Progenitor cell of endocrine pancreas (in vitro differentiated cells): Measurements from ENCODE around the gene TEAD1. TPM values are rescaled to one million over a fixed set of nuclear protein-coding genes. Genes with fewer than 3 reads are reported as not detected.
A peak's percentile ranks its signal among the peaks of the same experiment; 100 is the strongest.

Experiments used
- DNase-seq: peaks from one replicate; pipeline ENCODE4 v3.0.0; 2021; ENCODE audit warnings: low spot score; ENCODE audit not compliant: unreplicated experiment
- H3K27ac Mint-ChIP-seq: 2 replicates; pipeline ENCODE4 v1.8.0; 2021; ENCODE audit warnings: mild to moderate bottlenecking, moderate library complexity, mixed read lengths
- H3K27me3 Mint-ChIP-seq: 2 replicates; pipeline ENCODE4 v1.8.0; 2021; ENCODE audit warnings: mixed read lengths
- H3K36me3 Mint-ChIP-seq: 2 replicates; pipeline ENCODE4 v1.8.0; 2022; ENCODE audit warnings: mixed read lengths; ENCODE audit not compliant: insufficient read depth
- H3K4me1 Mint-ChIP-seq: 2 replicates; pipeline ENCODE4 v1.8.0; 2021; ENCODE audit warnings: low read depth, mixed read lengths
- H3K4me3 Mint-ChIP-seq: 2 replicates; pipeline ENCODE4 v1.8.0; 2021; ENCODE audit warnings: low read depth, mild to moderate bottlenecking, moderate library complexity, mixed read lengths
- H3K9me3 Mint-ChIP-seq: 2 replicates; pipeline ENCODE4 v1.8.0; 2021; ENCODE audit warnings: low read depth, mixed read lengths
- CTCF ChIP-seq: fragments of 200-600 bp; sonication (generic); IDR thresholded peaks from one replicate; pipeline ENCODE4 v1.5.0; 2021; ENCODE audit warnings: antibody characterized with exemption, mild to moderate bottlenecking; ENCODE audit not compliant: unreplicated experiment
- total RNA-seq: library from RNA; stranded (reverse); gene quantifications from 2 replicates; pipeline ENCODE4 v1.2.1, GENCODE V29; 2021

The TEAD1 gene
- total RNA-seq, 1 donor from 2014 or later = 92.4 TPM

- Mint-ChIP-seq H3K4me1 (peaks cover 35% of the 10 kb centered on the region), H3K36me3 (peaks cover 2% of the 10 kb centered on the region), H3K4me3 (no peak overlapping the region), H3K27ac (peak overlapping the region; percentile 67), H3K27me3 (no peaks in the 10 kb centered on the region), H3K9me3 (no peaks in the 10 kb centered on the region)
- TF ChIP-seq CTCF = no peak
- DNase-seq = no peak
Observed at GRCh38 chr11:12715131-12715530, 40.9 kb downstream of the TEAD1 start.

GRCh38 chr11:12715941-12716340, 41.7 kb downstream of the TEAD1 start:
- H3K4me1 Mint-ChIP-seq = peaks cover 35% of the 10 kb centered on the region
- H3K4me3 Mint-ChIP-seq = no peak overlapping the region
- H3K27ac Mint-ChIP-seq = peak overlapping the region; percentile 43
- H3K9me3 Mint-ChIP-seq = no peaks in the 10 kb centered on the region
- no peak for DNase-seq
- TF ChIP-seq CTCF = no peak
- H3K27me3 Mint-ChIP-seq = no peaks in the 10 kb centered on the region
- H3K36me3 Mint-ChIP-seq = peaks cover 2% of the 10 kb centered on the region

- Mint-ChIP-seq H3K4me1 (peaks cover 38% of the 10 kb centered on the region), H3K27me3 (no peaks in the 10 kb centered on the region), H3K4me3 (no peak overlapping the region), H3K36me3 (peaks cover 2% of the 10 kb centered on the region), H3K9me3 (no peaks in the 10 kb centered on the region), H3K27ac (peak overlapping the region; percentile 43)
- DNase-seq = no peak
- no peak for TF ChIP-seq CTCF
Observed at GRCh38 chr11:12716816-12717215, 42.6 kb downstream of the TEAD1 start.

- Mint-ChIP-seq H3K27me3 (no peaks in the 10 kb centered on the region), H3K4me1 (peaks cover 45% of the 10 kb centered on the region), H3K9me3 (no peaks in the 10 kb centered on the region), H3K36me3 (peaks cover 2% of the 10 kb centered on the region), H3K27ac (no peak overlapping the region), H3K4me3 (no peak overlapping the region)
- no peak for DNase-seq
- TF ChIP-seq CTCF = no peak
Observed at GRCh38 chr11:12717851-12718291, 43.6 kb downstream of the TEAD1 start.

GRCh38 chr11:12719221-12719620, 45.0 kb downstream of the TEAD1 start:
- no peaks in the 10 kb centered on the region for H3K27me3 Mint-ChIP-seq

More at GRCh38 chr11:12719221-12719620, 45.0 kb downstream of the TEAD1 start:
- H3K4me1 Mint-ChIP-seq = peaks cover 56% of the 10 kb centered on the region
- TF ChIP-seq CTCF = no peak
- H3K4me3 Mint-ChIP-seq = no peak overlapping the region
- peak overlapping the region; percentile 89 for H3K27ac Mint-ChIP-seq
- no peaks in the 10 kb centered on the region for H3K9me3 Mint-ChIP-seq
- DNase-seq = no peak
- no peaks in the 10 kb centered on the region for H3K36me3 Mint-ChIP-seq
